ENCODE data around the gene PLXNA4. TPM values are rescaled to one million over a fixed set of nuclear protein-coding genes. Genes with fewer than 3 reads are reported as not detected.

Gene PLXNA4
- total RNA-seq, 1 donor from 2014 or later: 6.8 TPM

DNA sequence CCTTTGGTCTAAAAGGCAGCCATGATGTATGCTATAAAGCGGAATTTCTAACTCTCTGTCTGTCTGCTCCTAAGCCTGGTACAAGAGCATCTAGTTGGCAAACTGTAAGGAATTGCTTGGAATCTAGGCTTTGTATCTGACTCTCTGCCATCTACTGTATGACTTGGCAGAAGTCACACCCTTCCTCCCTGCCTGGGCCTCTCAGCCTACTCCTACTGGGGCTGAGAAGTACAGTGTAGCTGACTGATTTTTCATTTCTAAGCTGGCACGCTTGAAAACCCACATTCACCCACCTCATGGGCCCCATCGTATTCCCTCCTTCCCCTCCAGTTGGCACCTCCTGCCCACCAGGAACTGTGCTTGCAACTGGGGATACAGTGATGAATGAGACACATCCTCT is 435.2 kb downstream of the PLXNA4 start:
- no peak for DNase-seq

- no peak for DNase-seq
These were observed 435.9 kb downstream of the PLXNA4 start for GRCh38 chr7:132140341-132140740.

- DNase-seq: no peak
These were observed 437.5 kb downstream of the PLXNA4 start for GRCh38 chr7:132138817-132139216.

GRCh38 chr7:132137681-132138080 is 438.6 kb downstream of the PLXNA4 start:
- no peak for DNase-seq

DNA sequence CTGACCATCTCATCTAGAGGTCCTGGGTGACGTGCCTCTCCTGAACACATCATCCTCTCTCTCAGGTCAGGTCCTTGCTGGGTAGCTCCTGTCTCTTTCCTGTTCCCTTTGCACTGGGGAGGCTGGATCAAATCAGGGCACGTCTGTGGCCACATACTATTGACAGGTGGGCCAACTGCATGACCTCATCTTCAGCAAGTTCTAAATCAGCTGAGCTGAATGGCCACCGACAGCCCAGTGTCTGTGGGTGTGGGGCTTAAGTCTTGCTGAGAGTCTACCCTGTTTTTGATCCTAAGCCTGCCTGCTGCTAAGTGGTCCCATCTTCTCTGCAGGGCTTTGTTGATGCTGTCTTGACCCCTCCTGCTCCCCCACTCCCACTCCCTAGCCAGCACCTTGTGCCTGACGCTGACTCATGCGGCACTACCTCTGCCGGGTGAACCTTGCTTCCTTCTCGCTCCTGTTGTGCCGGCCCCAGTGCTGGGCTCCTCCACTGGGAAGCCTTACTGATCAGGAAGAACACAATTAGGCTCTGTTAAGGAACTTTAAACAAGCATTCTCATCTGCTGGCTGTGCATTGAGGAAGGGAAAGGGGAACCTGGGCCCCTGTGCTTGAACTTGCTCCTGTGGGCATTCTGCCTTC is 440.4 kb downstream of the PLXNA4 start:
- DNase-seq: no peak

DNA sequence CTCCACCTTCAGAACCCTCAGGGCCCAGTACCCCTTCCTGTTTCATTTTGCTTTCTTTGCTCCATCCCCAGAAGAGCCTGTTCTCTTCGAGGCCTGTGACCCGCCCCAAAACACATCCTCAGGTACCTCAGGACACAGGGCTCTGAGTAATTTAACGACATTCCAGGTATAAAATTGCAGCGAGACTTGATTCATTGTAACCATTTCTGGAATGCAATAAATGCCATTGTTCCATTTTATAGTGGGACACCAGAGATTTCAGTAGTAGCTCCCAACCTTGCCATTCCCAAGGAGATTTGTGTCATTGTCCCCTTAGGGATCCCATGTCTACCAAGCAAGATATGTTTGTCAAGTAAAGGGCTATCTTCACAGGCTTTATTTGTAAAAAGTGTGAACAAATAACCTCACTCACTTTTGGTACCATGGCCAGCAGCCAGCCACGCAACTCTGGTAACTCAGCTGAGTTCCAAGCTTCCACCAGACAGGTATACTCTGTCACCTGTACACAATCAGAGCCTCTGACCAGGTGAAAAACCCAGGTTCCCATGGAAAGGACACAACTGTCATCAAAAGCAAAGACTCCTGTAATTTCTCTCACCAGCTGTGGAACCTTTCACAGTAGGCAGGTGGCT is 441.3 kb downstream of the PLXNA4 start:
- DNase-seq: no peak

DNA sequence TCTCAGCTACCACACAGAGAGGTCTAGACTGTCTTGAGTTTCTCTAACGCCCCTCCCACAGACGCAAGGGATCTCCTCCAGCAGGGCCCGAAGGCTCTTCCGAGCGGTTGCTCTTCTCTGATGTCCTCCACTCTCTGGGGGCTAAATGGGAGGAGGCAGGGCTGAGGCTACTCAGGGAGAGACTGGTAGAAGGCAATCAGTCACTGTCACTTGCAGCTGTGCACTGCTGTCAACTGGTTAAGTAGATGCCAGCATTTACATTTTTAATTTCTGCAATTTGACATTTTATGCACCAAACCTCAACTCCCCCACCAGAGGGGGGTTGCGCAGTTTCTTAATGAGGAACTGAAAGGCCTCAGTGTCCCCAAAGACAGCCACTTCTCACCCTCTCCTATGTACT is 442.8 kb downstream of the PLXNA4 start:
- DNase-seq: no peak

DNA sequence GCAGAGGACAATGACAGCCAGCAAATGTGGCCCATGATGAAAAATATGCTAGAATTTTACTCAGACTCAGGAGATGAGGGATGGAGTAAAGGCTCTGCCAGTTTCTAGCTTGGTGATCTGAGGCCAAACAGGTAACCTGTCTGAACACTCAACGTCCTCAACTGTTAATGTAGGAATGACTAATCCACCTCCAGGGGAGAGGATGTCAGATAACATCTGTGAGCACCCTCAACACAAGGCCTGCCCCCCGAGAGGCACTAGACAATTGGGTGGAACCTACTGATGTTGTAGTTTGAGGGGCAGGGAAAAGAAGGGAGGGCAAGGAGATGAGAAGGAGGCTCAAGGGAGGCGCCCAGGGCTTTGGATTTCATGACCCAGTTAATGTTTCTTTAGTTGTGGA is 445.1 kb downstream of the PLXNA4 start:
- no peak for DNase-seq

- DNase-seq: no peak
These were observed 445.8 kb downstream of the PLXNA4 start for GRCh38 chr7:132130497-132130896.

GRCh38 chr7:132125872-132126595 is 450.2 kb downstream of the PLXNA4 start:
- DNase-seq: no peak

- DNase-seq: no peak
These were observed 451.2 kb downstream of the PLXNA4 start for GRCh38 chr7:132125096-132125495.

DNA sequence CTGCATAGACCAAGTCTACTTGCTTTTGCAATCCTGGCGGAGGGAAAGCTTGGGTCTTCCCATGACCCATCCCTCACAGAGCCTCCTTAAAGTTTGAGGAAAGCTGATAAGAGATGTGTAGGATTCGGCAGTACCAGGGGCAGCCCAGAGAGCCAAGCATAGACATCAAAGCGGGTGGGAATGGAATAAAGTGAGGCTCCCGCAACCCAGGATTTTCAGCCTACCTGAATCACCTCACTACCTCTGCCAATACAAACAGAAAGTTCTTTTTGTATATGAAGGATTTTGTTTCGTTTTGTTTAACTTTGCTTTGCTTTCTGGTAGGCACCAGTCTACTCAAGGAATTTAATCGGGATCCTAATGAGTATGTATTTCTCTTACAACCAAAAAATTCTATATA is 451.7 kb downstream of the PLXNA4 start:
- no peak for DNase-seq

DNA sequence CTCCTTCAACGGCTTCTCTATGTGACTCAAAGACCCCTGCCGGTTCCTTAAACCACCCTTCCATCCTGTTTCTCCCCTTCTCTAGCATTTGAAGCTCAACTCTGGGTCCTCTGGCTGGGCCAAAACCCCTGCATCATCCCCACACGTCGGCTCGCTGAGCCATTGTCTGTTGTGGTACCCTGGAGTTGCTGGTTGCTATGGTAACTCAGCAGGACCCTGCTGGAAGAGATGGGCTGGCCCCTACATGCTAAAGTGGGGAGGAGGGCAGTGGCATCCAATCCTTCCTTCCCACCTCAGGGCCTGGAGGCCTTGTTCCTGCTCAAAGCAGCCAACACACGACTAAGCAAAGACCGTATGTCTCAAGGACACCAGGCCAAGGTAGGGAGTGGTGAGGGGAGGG is 452.5 kb downstream of the PLXNA4 start:
- DNase-seq: no peak

GRCh38 chr7:132122901-132123300 is 453.4 kb downstream of the PLXNA4 start:
- DNase-seq: no peak

DNA sequence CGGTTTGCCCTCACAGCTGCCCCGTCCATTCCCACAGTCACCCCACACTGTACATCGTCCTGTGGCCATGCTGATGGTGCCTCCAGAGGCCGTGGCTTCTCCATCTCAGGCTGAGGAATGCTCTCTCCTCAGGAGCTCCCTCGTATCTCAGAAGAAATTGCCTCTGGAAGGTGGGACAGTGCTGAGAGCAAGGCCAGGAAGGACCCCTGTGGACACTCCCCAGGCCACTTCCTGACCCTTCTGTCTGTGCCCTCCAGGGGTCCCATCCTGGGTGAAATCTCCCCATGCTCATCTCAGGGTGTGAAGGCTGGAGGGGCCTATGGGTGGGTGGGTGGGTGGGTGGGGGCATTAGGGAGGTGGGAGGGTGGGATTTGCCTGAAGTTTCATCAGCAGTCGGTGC is 454.3 kb downstream of the PLXNA4 start:
- DNase-seq: no peak

- DNase-seq: no peak
These were observed 457.6 kb downstream of the PLXNA4 start for GRCh38 chr7:132118641-132119040.

- no peak for DNase-seq
These were observed 458.6 kb downstream of the PLXNA4 start for GRCh38 chr7:132117636-132118035.

GRCh38 chr7:132117181-132117580 is 459.1 kb downstream of the PLXNA4 start:
- DNase-seq: no peak

DNA sequence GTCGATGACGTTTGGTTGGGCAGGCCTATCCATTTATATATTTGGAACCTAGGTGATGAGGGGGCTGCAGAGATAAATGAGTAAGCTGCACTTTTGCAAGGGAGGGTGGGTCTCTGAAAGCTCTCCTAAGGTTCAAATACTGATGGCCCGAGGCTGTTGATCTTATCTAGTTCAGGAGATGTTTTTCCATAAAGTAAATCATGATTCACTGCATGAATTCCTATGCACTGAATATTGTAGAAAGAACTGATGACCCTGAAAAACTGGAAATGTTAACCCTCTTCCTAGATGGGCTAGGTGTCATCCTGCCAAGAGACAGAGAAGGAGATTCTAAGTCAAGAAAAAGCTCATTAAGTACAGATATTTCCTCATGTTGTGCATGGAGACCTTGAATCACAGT is 459.9 kb downstream of the PLXNA4 start:
- DNase-seq: no peak

DNA sequence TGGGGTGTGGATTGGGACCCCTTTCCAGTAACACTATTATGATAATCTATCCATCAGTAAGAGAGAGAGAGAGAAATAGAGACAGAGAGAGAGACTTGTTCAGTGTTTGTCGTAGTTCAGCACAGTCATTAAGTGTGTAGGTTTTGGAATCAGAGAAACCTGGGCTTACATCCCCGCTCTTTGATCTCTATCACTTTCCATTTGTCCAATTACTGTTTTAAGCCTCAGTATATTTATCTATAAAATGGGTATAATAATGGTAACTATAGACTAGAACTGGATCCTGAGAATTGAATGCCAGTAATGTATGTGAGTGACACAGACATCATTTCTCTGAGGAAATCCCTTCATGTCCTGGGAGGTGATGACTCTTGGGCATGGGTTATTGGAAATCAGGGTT is 460.5 kb downstream of the PLXNA4 start:
- no peak for DNase-seq

GRCh38 chr7:132115028-132115427 is 461.2 kb downstream of the PLXNA4 start:
- no peak for DNase-seq

- DNase-seq: no peak
These were observed 461.9 kb downstream of the PLXNA4 start for GRCh38 chr7:132114411-132114810.

DNA sequence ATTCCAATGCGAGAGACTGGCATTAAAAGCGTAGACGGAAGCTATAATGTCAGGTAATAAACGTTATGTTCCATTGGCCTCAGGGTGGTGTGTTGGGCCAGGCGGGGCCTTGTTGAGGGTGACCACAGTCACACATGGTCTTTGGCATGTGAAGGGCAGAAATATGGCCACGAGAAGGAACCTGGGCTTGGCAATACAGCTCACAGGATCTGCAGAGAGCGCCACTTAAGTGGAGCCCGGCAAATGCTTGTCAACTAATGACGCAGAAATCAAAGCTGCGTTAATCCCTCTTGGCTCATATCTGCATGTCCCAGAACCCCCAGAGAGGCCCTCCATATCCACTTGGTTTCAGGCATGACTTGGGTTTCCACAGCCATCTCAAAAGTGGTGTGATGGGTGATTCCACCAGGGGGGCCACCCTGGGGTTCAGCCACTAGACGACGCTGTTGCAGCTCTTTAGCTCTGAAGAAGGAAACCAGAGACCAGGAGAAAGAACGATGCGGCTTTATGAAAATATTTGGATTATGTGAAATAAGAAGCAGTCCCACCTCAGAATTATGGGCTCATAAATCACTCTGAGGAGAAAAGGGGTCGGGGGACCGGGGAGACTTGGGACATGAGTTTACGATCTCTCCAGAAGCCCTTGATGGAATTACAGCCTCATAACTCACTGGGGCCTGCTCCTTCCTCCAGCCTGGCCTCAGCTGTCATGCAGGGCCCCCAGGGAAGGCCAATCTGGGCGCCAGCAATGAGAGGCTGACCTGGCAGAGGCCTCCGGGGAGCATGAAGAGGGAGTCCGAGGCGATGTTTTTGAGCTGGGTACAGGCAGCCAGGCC is 462.5 kb downstream of the PLXNA4 start:
- DNase-seq: peak; percentile 15
